NCI-H2171 treated with DMSO at 0.1 percent for 48 hours (cell line): ENCODE measurements around the gene ARHGAP24.
"Not testable (repeated sequence)": the region's sequence is repeated elsewhere in the genome, so short reads cannot be mapped to it uniquely, and the experiment has no call there.

Experiments used
- DNase-seq: peaks from one replicate; lab custom pipeline; 2025; lab: John Stamatoyannopoulos, UW

The ARHGAP24 gene

GRCh38 chr4:85818700-85819099, 343.8 kb downstream of the ARHGAP24 start:
- no peak for DNase-seq

GRCh38 chr4:85820101-85820500, 345.2 kb downstream of the ARHGAP24 start:
- DNase-seq = not testable (repeated sequence)

- DNase-seq = no peak
These were observed 346.9 kb downstream of the ARHGAP24 start for GRCh38 chr4:85821688-85822455.

GRCh38 chr4:85823295-85823694, 348.3 kb downstream of the ARHGAP24 start:
- DNase-seq = peak; percentile 55

GRCh38 chr4:85824166-85824945, 349.4 kb downstream of the ARHGAP24 start:
- peak; percentile 41 for DNase-seq

DNA sequence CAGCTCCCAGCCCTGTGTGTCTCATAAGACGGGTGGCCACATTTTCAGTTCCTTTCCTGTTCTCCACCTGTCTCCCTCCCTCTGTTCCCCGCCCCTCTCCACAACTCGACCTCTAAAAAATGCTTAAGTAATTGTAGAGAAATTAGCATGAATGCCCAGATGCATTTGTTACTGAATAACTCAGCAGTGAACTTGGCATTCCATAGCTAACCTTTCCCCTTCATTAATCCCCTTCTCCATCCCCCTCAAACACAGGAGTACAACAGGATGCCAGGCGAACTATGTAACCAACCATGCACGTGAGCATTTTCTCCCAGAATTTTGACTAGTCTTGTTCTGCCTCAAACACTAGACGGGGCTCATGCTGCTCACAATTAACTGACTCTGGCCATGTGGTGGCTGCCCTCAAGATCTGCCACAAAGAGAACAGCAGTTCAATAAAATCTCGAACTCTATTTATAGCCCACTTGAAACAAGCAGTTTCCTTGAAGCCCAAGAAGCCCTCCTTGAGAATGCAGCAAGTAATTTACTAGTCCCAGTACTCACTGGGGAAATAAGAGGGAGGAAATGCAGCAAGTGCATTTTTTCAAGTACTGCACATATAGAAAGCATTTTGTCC, 351.2 kb downstream of the ARHGAP24 start:
- peak; percentile 70 for DNase-seq

- peak; percentile 62 for DNase-seq
These were observed 353.3 kb downstream of the ARHGAP24 start for GRCh38 chr4:85828027-85828890.

GRCh38 chr4:85829276-85830051, 354.5 kb downstream of the ARHGAP24 start:
- peak; percentile 4 for DNase-seq

DNA sequence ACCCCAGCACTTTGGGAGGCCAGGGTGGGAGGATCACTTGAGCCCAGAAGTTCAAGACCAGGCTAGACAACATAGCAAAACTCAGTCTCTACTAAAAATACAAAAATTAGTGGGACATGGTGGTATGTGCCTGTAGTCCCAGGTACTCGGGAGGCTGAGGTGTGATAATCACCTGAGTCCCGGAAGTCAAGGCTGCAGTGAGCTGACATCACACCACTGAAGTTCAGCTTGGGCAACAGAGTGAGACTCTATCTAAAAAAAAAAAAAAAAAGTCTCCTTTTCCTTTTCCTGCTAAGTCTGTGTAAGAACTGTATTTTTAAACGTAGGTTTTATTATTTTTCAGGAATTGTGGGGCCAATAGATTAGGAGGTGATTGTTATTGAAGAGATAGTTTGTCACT, 356.7 kb downstream of the ARHGAP24 start:
- no peak for DNase-seq

- no peak for DNase-seq
These were observed 358.4 kb downstream of the ARHGAP24 start for GRCh38 chr4:85833302-85833701.

DNA sequence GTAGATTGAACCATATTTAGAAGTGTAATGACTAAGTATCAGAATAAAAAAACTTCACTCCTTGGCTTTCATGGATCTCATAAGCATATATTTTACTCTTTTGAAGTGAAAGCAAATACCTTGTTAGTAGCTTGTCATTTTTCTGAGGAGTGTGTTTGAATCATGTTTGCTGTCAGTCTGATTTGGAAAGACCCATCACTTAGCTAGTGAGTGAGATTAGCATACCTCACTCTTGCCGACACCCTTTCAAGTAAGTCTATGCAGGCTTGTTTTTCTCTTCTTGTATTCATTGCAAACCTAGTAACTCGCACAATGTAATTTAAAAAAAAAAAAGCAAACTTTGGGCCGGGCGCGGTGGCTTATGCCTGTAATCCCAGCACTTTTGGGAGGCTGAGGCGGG, 360.0 kb downstream of the ARHGAP24 start:
- no peak for DNase-seq

GRCh38 chr4:85836588-85837438, 361.9 kb downstream of the ARHGAP24 start:
- DNase-seq = no peak

DNA sequence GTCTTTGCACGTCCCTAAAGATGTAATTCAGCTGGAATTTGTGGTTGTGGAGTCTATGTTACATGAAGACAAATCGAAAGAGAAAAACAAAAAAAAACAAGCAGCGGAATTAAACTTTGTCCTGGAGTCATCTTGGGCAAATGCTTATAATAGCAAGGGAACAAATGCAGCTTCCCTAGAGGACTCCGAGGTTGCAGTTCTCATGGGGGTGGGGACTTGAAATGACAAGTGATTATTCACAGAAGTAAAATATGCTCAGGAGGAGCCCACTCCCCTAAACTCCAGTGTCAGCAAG, 362.4 kb downstream of the ARHGAP24 start:
- no peak for DNase-seq

GRCh38 chr4:85839981-85840451, 365.1 kb downstream of the ARHGAP24 start:
- not testable (repeated sequence) for DNase-seq

DNA sequence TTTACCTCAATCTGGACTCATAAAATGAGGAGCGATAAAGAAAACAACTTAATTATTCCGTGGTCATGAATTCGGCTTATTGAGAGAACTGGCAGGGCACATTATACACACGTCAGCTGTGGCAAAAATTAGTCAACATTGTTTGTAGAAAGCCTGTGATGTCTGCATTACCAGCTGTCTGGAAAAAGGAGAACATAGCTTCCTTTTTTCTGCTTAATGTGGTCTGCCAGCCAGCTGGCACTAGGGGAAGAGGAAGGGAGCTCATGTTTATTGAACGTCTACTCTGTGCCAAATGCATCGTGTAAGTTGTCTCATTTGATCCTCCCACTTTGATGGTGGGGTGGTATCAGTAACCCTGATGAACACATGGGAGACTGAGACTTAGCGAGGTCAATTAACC, 367.6 kb downstream of the ARHGAP24 start:
- DNase-seq = peak; percentile 78

- DNase-seq = peak; percentile 53
These were observed 378.8 kb downstream of the ARHGAP24 start for GRCh38 chr4:85853740-85854139.

DNA sequence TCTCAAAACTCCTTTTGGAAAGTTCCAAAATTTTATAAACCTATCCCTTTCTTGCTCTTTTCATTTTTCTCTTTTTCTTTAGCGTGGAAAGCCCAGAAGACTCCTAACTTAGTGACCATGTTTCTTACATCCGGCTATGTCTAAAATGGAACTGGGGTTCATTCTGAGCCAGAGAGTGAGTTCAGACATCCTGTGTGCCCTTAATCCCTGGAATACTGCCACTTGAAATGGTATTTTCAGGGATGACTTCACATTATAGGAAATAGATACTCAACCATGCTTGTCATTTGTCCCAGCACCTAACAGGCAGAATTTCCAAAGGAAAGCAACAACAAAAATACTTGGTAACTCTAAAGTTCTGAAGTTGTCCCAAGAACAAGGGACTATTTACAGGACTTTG, 379.6 kb downstream of the ARHGAP24 start:
- DNase-seq = peak; percentile 11

- no peak for DNase-seq
These were observed 385.3 kb downstream of the ARHGAP24 start for GRCh38 chr4:85860066-85860740.

- peak; percentile 15 for DNase-seq
These were observed 386.3 kb downstream of the ARHGAP24 start for GRCh38 chr4:85861064-85861765.
